DND-41 (cell line): ENCODE measurements around the gene SOX11.

Experiments used
- ATAC-seq: fragments of 200-7000 bp; cut with Tn5 transposase; 3 replicates; pipeline ENCODE4 v1.9.1; 2021; ENCODE audit warnings: low read depth; ENCODE audit not compliant: insufficient read depth
- DNase-seq: peaks from one replicate; pipeline ENCODE4 v3.0.0-alpha.2; 2020
- H2AFZ ChIP-seq: 2 replicates; pipeline ENCODE4 v1.6.0; 2012; ENCODE audit warnings: low read depth, low read length
- H3K27ac ChIP-seq: 2 replicates; pipeline ENCODE4 v1.5.1; 2012; ENCODE audit warnings: low read length, inconsistent platforms
- H3K27me3 ChIP-seq: fragments of 200-600 bp; sonication (generic); 2 replicates; pipeline ENCODE4 v1.6.0; 2012; ENCODE audit warnings: low read length, mild to moderate bottlenecking, inconsistent platforms; ENCODE audit not compliant: insufficient read depth, poor library complexity
- H3K36me3 ChIP-seq: 2 replicates; pipeline ENCODE4 v1.5.1; 2012; ENCODE audit warnings: low read length, inconsistent platforms; ENCODE audit not compliant: insufficient read depth
- H3K4me1 ChIP-seq: 2 replicates; pipeline ENCODE4 v1.5.1; 2012; ENCODE audit warnings: mild to moderate bottlenecking, low read length; ENCODE audit not compliant: insufficient read depth
- H3K4me2 ChIP-seq: 2 replicates; pipeline ENCODE4 v1.6.0; 2012; ENCODE audit warnings: mild to moderate bottlenecking, moderate library complexity, low read length, inconsistent platforms; ENCODE audit not compliant: insufficient read depth
- H3K4me3 ChIP-seq, 2 experiments: fragments of 200-600 bp in 1 of 2; shearing (Covaris generic) in 1 of 2; 2 replicates each; pipeline ENCODE4 v1.5.1; 2012 to 2016; ENCODE audit warnings: inconsistent platforms in 2 of 2, low read length in 2 of 2, mild to moderate bottlenecking in 2 of 2, low read depth in 1 of 2, moderate library complexity in 1 of 2
- H3K79me2 ChIP-seq: 2 replicates; pipeline ENCODE4 v1.6.0; 2012; ENCODE audit warnings: low read length, inconsistent platforms; ENCODE audit not compliant: insufficient read depth
- H3K9ac ChIP-seq: 2 replicates; pipeline ENCODE4 v1.6.0; 2012; ENCODE audit warnings: low read depth, mild to moderate bottlenecking, inconsistent platforms, low read length, moderate library complexity
- H3K9me3 ChIP-seq: 2 replicates; pipeline ENCODE4 v1.5.1; 2012; ENCODE audit warnings: low read length, moderate library complexity, mild to moderate bottlenecking, inconsistent platforms; ENCODE audit not compliant: insufficient read depth, severe bottlenecking
- H4K20me1 ChIP-seq: 2 replicates; pipeline ENCODE4 v1.6.0; 2012; ENCODE audit warnings: low read length; ENCODE audit not compliant: insufficient read depth
- CTCF ChIP-seq: IDR thresholded peaks from 2 replicates; pipeline ENCODE4 v1.5.1; 2012; ENCODE audit warnings: borderline replicate concordance, low read length, moderate library complexity, mild to moderate bottlenecking; ENCODE audit not compliant: poor library complexity, severe bottlenecking; ENCODE audit errors: extremely low read depth
- EZH2 ChIP-seq: IDR thresholded peaks from 3 replicates; pipeline ENCODE4 v1.6.1; 2012; ENCODE audit warnings: borderline replicate concordance, low read depth, mild to moderate bottlenecking, moderate library complexity, low read length, inconsistent platforms; ENCODE audit not compliant: severe bottlenecking

Gene SOX11

GRCh38 chr2:5683471-5683870, 8.7 kb upstream of the SOX11 start:
- DNase-seq (no peak), ATAC-seq (no peak)
- H3K4me3 ChIP-seq: no peak overlapping the region
- H3K4me1 ChIP-seq: peaks cover 9% of the 10 kb centered on the region
- no peak overlapping the region for H3K4me2 ChIP-seq
- H2AFZ ChIP-seq: no peak overlapping the region
- TF ChIP-seq EZH2 (no peak), CTCF (no peak)
- H3K9me3 ChIP-seq: no peaks in the 10 kb centered on the region
- H4K20me1 ChIP-seq: no peaks in the 10 kb centered on the region
- no peak overlapping the region for H3K9ac ChIP-seq
- no peaks in the 10 kb centered on the region for H3K27me3 ChIP-seq
- H3K36me3 ChIP-seq: no peaks in the 10 kb centered on the region
- H3K79me2 ChIP-seq: no peaks in the 10 kb centered on the region
- H3K27ac ChIP-seq: no peak overlapping the region

GRCh38 chr2:5685225-5685624, 7.0 kb upstream of the SOX11 start:
- Histone ChIP-seq H3K79me2 (no peaks in the 10 kb centered on the region), H3K4me1 (peaks cover 9% of the 10 kb centered on the region), H3K4me3 (no peak overlapping the region), H2AFZ (no peak overlapping the region), H4K20me1 (no peaks in the 10 kb centered on the region), H3K4me2 (no peak overlapping the region), H3K27ac (no peak overlapping the region), H3K9ac (no peak overlapping the region), H3K36me3 (no peaks in the 10 kb centered on the region), H3K9me3 (no peaks in the 10 kb centered on the region), H3K27me3 (no peaks in the 10 kb centered on the region)
- ATAC-seq (no peak), DNase-seq (no peak)
- TF ChIP-seq EZH2 (no peak), CTCF (no peak)

GRCh38 chr2:5686068-5686467, 6.1 kb upstream of the SOX11 start:
- no peak for DNase-seq
- H3K9ac ChIP-seq: no peak overlapping the region
- peak; percentile 69; the same call in 2 of the 3 replicates for ATAC-seq
- no peaks in the 10 kb centered on the region for H3K79me2 ChIP-seq
- H2AFZ ChIP-seq: no peak overlapping the region
- TF ChIP-seq CTCF (no peak), EZH2 (no peak)
- peak overlapping the region; percentile 27; the same call in 1 of the 2 replicates for H3K27ac ChIP-seq
- H3K36me3 ChIP-seq: no peaks in the 10 kb centered on the region
- H4K20me1 ChIP-seq: no peaks in the 10 kb centered on the region
- H3K4me2 ChIP-seq: no peak overlapping the region
- peaks cover 9% of the 10 kb centered on the region for H3K4me1 ChIP-seq
- no peaks in the 10 kb centered on the region for H3K9me3 ChIP-seq
- H3K27me3 ChIP-seq: no peaks in the 10 kb centered on the region
- H3K4me3 ChIP-seq: no peak overlapping the region

GRCh38 chr2:5686536-5686935, 5.6 kb upstream of the SOX11 start:
- Histone ChIP-seq H3K79me2 (no peaks in the 10 kb centered on the region), H3K4me1 (peaks cover 9% of the 10 kb centered on the region), H3K27me3 (no peaks in the 10 kb centered on the region), H3K9me3 (no peaks in the 10 kb centered on the region), H3K27ac (peak overlapping the region; percentile 27; the same call in 1 of the 2 replicates), H3K4me3 (no peak overlapping the region), H3K4me2 (no peak overlapping the region), H3K36me3 (no peaks in the 10 kb centered on the region), H3K9ac (no peak overlapping the region), H2AFZ (no peak overlapping the region), H4K20me1 (no peaks in the 10 kb centered on the region)
- no peak for TF ChIP-seq CTCF
- TF ChIP-seq EZH2: no peak
- ATAC-seq (no peak), DNase-seq (no peak)
